Hematopoietic multipotent progenitor cell treated with erythropoietin and hydrocortisone succinate and interleukin-3 and kit ligand, for 6 days (in vitro differentiated cells): ENCODE data around the gene CARD10.
"Not testable (repeated sequence)": the region's sequence is repeated elsewhere in the genome, so short reads cannot be mapped to it uniquely, and the experiment has no call there.

ENCODE experiments used
- DNase-seq: peaks from one replicate; pipeline ENCODE4 v3.0.0-alpha.2; 2015

The CARD10 gene

GRCh38 chr22:37555029-37555428 lies 35.8 kb upstream of the CARD10 start:
- no peak for DNase-seq

- no peak for DNase-seq
Measured at GRCh38 chr22:37553725-37554124, 34.5 kb upstream of the CARD10 start.

- no peak for DNase-seq
Measured at GRCh38 chr22:37552524-37553163, 33.4 kb upstream of the CARD10 start.

GRCh38 chr22:37551981-37552380 lies 32.8 kb upstream of the CARD10 start:
- no peak for DNase-seq

GRCh38 chr22:37550921-37551320 lies 31.7 kb upstream of the CARD10 start:
- DNase-seq: not testable (repeated sequence)

DNA sequence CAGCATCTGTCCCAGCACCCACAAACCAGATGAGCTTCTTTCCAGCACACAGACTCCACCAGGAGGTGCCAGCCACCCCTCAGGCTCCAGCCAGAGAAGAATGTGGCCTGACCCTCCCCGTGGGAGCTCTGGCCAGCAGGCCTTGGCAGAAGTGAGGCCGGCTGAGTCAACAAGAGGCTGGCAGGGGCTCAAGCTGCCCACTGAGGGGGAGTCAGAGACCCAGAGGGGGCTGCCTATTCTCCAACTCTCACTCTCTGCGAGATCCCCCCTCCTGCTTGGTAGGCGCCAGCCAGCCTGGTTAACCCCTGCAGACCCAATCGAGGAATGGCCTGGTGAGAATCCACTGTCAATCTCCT lies 30.5 kb upstream of the CARD10 start:
- no peak for DNase-seq

- DNase-seq: no peak
Measured at GRCh38 chr22:37547251-37547741, 28.1 kb upstream of the CARD10 start.

DNA sequence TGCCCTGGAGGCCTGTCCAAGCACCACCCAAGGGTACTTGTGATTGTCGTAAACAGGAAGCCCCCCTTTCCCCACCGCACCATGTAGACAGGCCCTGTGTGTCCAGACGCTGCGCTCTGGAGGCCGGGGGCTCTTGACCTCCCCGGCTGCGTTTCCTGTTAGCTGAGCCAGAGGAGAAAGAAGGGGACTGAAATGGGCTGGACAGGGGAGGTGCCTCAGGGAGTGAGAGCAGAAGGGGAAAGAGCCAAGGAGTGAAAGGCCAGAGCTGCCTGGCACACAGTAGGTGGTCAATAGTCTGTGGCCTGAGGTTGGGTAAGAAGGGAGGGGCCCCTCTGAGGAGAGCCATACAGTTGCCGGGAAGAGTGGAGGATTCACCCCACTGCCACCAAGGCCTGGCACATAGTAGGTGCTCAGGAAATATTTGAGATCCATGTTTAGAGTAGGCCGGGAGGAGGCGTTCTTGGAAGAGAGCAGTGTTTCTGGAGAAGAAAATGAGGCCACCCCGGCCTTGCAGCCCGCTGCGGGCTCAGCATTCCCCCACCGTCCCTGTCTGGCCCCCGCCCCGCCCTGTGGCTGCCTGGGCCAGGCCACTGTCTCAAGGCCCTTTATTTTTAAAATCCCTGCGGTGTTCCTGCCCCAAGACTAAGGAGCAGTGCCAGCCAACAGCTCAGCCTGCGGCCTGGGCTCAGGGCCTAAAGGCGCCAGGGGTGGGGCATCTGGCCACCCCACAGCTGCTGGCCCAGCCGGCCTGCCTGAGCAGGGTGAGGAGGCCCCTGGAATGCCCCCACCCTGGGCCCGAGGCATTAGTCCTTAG lies 27.4 kb upstream of the CARD10 start:
- no peak for DNase-seq

GRCh38 chr22:37545703-37546436 lies 26.7 kb upstream of the CARD10 start:
- DNase-seq: no peak

- peak; percentile 73 for DNase-seq
Measured at GRCh38 chr22:37544955-37545702, 25.9 kb upstream of the CARD10 start.

GRCh38 chr22:37542959-37543358 lies 23.7 kb upstream of the CARD10 start:
- DNase-seq: no peak

DNA sequence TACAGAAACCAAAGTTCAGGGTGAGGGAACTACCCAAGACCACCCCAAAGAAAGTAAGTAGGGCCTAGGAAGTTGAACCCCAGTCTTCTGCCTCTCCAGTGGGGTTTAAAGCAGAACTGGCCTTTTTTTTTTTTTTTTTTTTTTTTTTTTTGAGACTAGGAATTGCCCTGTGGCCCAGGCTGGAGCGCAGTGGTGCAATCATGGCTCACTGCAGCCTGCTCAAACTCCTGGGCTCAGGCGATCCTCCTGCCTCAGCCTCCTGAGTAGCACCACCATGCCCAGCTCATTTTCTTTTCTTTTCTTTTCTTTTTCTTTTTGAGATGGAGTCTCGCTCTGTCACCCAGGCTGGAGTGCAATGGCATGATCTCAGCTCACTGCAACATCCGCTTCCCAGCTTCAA lies 23.2 kb upstream of the CARD10 start:
- DNase-seq: not testable (repeated sequence)

- not testable (repeated sequence) for DNase-seq
Measured at GRCh38 chr22:37539790-37540189, 20.6 kb upstream of the CARD10 start.

DNA sequence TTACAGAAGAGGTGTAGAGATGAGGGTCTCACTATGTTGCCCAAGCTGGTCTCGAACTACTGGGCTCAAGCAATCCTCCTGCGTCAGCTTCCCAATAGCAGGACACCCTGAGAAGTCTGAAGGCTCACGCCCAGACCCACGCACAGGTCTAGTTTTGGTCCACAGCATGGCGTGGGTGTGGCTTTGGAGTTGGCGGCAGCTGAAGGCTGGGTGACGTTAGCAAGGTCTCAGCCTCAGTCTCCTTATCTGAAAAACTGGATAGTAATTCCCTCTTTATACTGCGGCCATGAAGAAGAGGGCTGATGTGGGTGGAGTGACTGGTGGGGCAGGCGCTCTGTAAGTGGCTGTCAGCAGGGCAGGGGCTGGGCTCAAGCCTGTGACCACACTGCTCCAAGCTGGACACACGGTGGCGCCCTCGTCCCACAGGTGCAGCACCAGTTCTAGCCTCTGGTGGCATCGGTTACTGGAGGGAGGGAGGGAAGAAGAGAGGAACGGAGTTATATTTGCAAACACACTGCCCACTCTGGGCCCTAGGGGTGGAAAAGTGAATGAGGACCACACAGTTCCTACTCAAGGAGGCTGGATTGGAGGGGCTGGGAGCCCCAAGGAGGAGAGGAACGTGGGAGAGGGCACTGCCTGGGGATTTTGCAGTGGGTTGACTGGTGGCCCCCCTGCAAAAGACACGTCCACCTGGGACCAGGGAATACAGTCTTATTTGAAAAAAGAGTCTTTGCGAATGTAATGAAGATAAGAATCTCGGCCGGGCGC lies 19.6 kb upstream of the CARD10 start:
- peak; percentile 97 for DNase-seq

- no peak for DNase-seq
Measured at GRCh38 chr22:37535159-37535558, 15.9 kb upstream of the CARD10 start.

- no peak for DNase-seq
Measured at GRCh38 chr22:37534445-37534844, 15.2 kb upstream of the CARD10 start.

GRCh38 chr22:37533995-37534394 lies 14.8 kb upstream of the CARD10 start:
- peak; percentile 85 for DNase-seq

DNA sequence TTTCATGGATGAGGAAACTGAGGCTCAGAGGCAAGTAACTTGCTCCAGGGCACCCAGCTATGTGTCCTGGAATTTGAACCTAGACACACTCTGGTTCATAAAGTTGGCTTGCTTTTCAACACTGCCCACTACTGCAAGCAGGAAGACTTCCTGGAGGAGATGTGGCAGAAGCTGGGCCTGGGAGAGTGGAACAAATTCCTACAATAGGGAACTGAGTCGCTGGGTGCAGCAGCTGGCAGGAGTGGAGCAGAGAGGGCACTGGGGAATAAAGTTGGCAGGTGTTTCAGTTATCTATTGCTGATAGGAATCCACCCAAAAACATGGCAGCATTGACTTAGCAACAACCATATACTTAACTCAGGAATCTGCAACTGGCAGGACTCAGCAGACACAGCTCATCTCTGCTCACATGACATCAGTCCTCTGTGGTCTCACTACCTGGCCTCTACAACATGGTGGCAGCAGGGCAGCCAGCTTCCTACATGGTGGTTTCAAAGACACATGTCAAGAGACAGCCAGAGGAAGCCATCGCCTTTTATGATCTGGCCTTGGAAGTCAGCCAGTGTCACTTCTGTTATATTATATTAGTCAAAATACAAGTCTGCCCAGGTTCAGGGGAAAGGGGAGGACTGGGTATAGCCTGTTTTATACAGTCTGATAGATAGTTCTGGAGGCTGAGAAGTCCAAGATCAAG lies 10.6 kb upstream of the CARD10 start:
- DNase-seq: peak; percentile 74

DNA sequence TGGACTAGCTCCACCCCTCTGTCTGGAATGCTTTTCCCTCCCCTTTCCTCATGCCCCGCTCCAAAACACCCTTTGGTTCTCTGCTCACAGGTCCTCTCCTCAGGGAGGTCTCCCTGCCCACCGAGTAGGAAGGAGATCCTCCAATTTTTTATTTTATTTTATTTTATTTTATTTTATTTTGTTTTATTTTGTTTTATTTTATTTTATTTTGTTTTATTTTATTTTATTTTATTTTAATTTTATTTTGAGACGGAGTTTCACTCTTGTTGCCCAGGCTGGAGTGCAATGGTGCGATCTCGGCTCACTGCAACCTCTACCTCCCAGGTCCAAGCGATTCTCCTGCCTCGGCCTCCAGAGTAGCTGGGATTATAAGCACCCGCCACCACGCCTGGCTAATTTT lies 8.7 kb upstream of the CARD10 start:
- DNase-seq: not testable (repeated sequence)

DNA sequence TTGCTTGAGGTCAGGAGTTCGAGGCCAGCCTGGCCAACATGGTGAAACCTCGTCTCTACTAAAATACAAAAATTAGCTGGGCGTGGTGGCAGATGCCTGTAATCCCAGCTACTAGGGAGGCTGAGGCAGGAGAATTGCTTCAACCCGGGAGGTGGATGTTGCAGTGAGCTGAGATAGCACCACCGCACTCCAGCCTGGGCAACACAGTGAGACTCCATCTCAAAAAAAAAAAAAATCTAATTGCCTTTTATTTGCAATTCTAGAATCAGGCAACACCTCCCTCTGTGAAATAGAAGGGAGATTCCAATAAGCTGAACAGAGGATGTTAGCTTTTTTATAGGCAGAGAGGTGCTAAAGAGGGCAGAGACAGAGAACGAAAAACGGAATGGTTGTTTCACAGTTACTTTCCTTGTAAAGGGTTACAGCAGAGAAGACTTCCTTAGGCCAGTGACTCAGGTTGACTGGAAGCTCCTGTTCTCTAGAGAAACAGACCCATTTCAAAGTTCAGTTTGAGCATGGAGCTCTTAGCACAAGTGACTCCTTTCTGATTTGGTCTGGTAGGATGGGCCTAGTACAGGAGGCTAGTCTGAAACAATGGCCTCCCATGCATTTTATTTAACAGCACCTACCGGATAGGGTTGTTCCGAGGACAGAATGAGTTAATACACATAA lies 8.0 kb upstream of the CARD10 start:
- not testable (repeated sequence) for DNase-seq

- no peak for DNase-seq
Measured at GRCh38 chr22:37526376-37526775, 7.2 kb upstream of the CARD10 start.
